Measurements from ENCODE around the gene SLC9A8.

Gene SLC9A8

GRCh38 chr20:49909499-49910339 is 97.1 kb downstream of the SLC9A8 start:
- H3K36me3 Mint-ChIP-seq, result peaks cover 7% of the 10 kb centered on the region
- H3K4me1 Mint-ChIP-seq (ENCODE audit: low read depth), result peaks cover 28% of the 10 kb centered on the region
- no peaks in the 10 kb centered on the region for H3K27me3 Mint-ChIP-seq
- H3K27ac Mint-ChIP-seq, result no peak overlapping the region
- H3K9me3 Mint-ChIP-seq (ENCODE audit: low read depth), result no peaks in the 10 kb centered on the region
- H3K4me3 Mint-ChIP-seq, result no peak overlapping the region

- Mint-ChIP-seq H3K27ac (no peak overlapping the region), H3K27me3 (no peaks in the 10 kb centered on the region), H3K4me1 (ENCODE audit: low read depth) (peaks cover 29% of the 10 kb centered on the region), H3K36me3 (peaks cover 7% of the 10 kb centered on the region), H3K9me3 (ENCODE audit: low read depth) (no peaks in the 10 kb centered on the region), H3K4me3 (no peak overlapping the region)
Observed at GRCh38 chr20:49910340-49910706, 97.7 kb downstream of the SLC9A8 start.

- Mint-ChIP-seq H3K27ac (no peak overlapping the region), H3K9me3 (ENCODE audit: low read depth) (no peaks in the 10 kb centered on the region), H3K36me3 (no peaks in the 10 kb centered on the region), H3K4me3 (peak overlapping the region; percentile 100), H3K27me3 (no peaks in the 10 kb centered on the region), H3K4me1 (ENCODE audit: low read depth) (peaks cover 38% of the 10 kb centered on the region)
Observed at GRCh38 chr20:49913399-49914047, 100.9 kb downstream of the SLC9A8 start.

- peak overlapping the region; percentile 73 for H3K27ac Mint-ChIP-seq
- H3K9me3 Mint-ChIP-seq (ENCODE audit: low read depth), result no peaks in the 10 kb centered on the region
- H3K27me3 Mint-ChIP-seq, result no peaks in the 10 kb centered on the region
- H3K4me3 Mint-ChIP-seq, result peak overlapping the region; percentile 100
- peaks cover 38% of the 10 kb centered on the region for H3K4me1 Mint-ChIP-seq (ENCODE audit: low read depth)
- no peaks in the 10 kb centered on the region for H3K36me3 Mint-ChIP-seq
Observed at GRCh38 chr20:49914310-49915117, 101.9 kb downstream of the SLC9A8 start.

GRCh38 chr20:49915118-49915379 is 102.4 kb downstream of the SLC9A8 start:
- Mint-ChIP-seq H3K36me3 (no peaks in the 10 kb centered on the region), H3K9me3 (ENCODE audit: low read depth) (no peaks in the 10 kb centered on the region), H3K27me3 (no peaks in the 10 kb centered on the region), H3K4me1 (ENCODE audit: low read depth) (peaks cover 38% of the 10 kb centered on the region), H3K27ac (peak overlapping the region; percentile 73), H3K4me3 (peak overlapping the region; percentile 100)

- Mint-ChIP-seq H3K4me1 (ENCODE audit: low read depth) (peaks cover 38% of the 10 kb centered on the region), H3K27me3 (no peaks in the 10 kb centered on the region), H3K27ac (peak within 1 kb of the TSS; percentile 99), H3K9me3 (ENCODE audit: low read depth) (no peaks in the 10 kb centered on the region), H3K36me3 (no peaks in the 10 kb centered on the region), H3K4me3 (peak within 1 kb of the TSS; percentile 100)
Observed at GRCh38 chr20:49915380-49916145, 102.9 kb downstream of the SLC9A8 start, which contains the start of gene SPATA2. Gene SPATA2, minus strand, starts transcription at chr20:49915529. Its CDS starts 7,039 bp downstream, at chr20:49908490.

GRCh38 chr20:49916146-49917002 is 103.7 kb downstream of the SLC9A8 start:
- Mint-ChIP-seq H3K36me3 (no peaks in the 10 kb centered on the region), H3K9me3 (ENCODE audit: low read depth) (no peaks in the 10 kb centered on the region), H3K4me3 (peak overlapping the region; percentile 100), H3K27me3 (no peaks in the 10 kb centered on the region), H3K4me1 (ENCODE audit: low read depth) (peaks cover 35% of the 10 kb centered on the region), H3K27ac (peak overlapping the region; percentile 99)

- peaks cover 1% of the 10 kb centered on the region for H3K27me3 Mint-ChIP-seq
- no peak overlapping the region for H3K27ac Mint-ChIP-seq
- H3K4me1 Mint-ChIP-seq (ENCODE audit: low read depth), result peaks cover 26% of the 10 kb centered on the region
- no peaks in the 10 kb centered on the region for H3K9me3 Mint-ChIP-seq (ENCODE audit: low read depth)
- no peak overlapping the region for H3K4me3 Mint-ChIP-seq
- no peaks in the 10 kb centered on the region for H3K36me3 Mint-ChIP-seq
Observed at GRCh38 chr20:49918446-49918845, 105.8 kb downstream of the SLC9A8 start.

GRCh38 chr20:49919009-49919408 is 106.4 kb downstream of the SLC9A8 start:
- H3K27me3 Mint-ChIP-seq, result peaks cover 1% of the 10 kb centered on the region
- peaks cover 20% of the 10 kb centered on the region for H3K4me1 Mint-ChIP-seq (ENCODE audit: low read depth)
- H3K4me3 Mint-ChIP-seq, result no peak overlapping the region
- no peaks in the 10 kb centered on the region for H3K9me3 Mint-ChIP-seq (ENCODE audit: low read depth)
- H3K36me3 Mint-ChIP-seq, result no peaks in the 10 kb centered on the region
- H3K27ac Mint-ChIP-seq, result no peak overlapping the region

GRCh38 chr20:49919461-49919860 is 106.8 kb downstream of the SLC9A8 start:
- peaks cover 1% of the 10 kb centered on the region for H3K27me3 Mint-ChIP-seq
- no peak overlapping the region for H3K27ac Mint-ChIP-seq
- no peaks in the 10 kb centered on the region for H3K36me3 Mint-ChIP-seq
- H3K9me3 Mint-ChIP-seq (ENCODE audit: low read depth), result no peaks in the 10 kb centered on the region
- no peak overlapping the region for H3K4me3 Mint-ChIP-seq
- H3K4me1 Mint-ChIP-seq (ENCODE audit: low read depth), result peaks cover 16% of the 10 kb centered on the region

- Mint-ChIP-seq H3K27ac (no peak overlapping the region), H3K9me3 (ENCODE audit: low read depth) (no peaks in the 10 kb centered on the region), H3K4me1 (ENCODE audit: low read depth) (peaks cover 7% of the 10 kb centered on the region), H3K27me3 (peaks cover 1% of the 10 kb centered on the region), H3K36me3 (no peaks in the 10 kb centered on the region), H3K4me3 (no peak overlapping the region)
Observed at GRCh38 chr20:49924247-49924646, 111.6 kb downstream of the SLC9A8 start.

- Mint-ChIP-seq H3K27ac (no peak overlapping the region), H3K4me3 (no peak overlapping the region), H3K4me1 (ENCODE audit: low read depth) (peaks cover 7% of the 10 kb centered on the region), H3K36me3 (no peaks in the 10 kb centered on the region), H3K27me3 (peaks cover 1% of the 10 kb centered on the region), H3K9me3 (ENCODE audit: low read depth) (no peaks in the 10 kb centered on the region)
Observed at GRCh38 chr20:49925901-49926454, 113.3 kb downstream of the SLC9A8 start.

GRCh38 chr20:49928411-49929141 is 115.9 kb downstream of the SLC9A8 start:
- Mint-ChIP-seq H3K4me1 (ENCODE audit: low read depth) (peaks cover 7% of the 10 kb centered on the region), H3K27me3 (no peaks in the 10 kb centered on the region), H3K36me3 (no peaks in the 10 kb centered on the region), H3K27ac (peak overlapping the region; percentile 77), H3K4me3 (no peak overlapping the region), H3K9me3 (ENCODE audit: low read depth) (no peaks in the 10 kb centered on the region)

Measured in activated naive CD8-positive, alpha-beta T cell (primary cell).